Hepatocyte (in vitro differentiated cells): ENCODE data around the gene TTR. TPM values are rescaled to one million over a fixed set of nuclear protein-coding genes. Genes with fewer than 3 reads are reported as not detected.

Experiments used
- DNase-seq: peaks from one replicate; pipeline ENCODE4 v3.0.0-alpha.2; 2016; ENCODE audit warnings: low spot score
- H2AFZ ChIP-seq: fragments of 200-600 bp; sonication (generic); 2 replicates; pipeline ENCODE4 v1.6.0; 2016; ENCODE audit warnings: antibody characterized with exemption, mild to moderate bottlenecking
- H3K27ac ChIP-seq: fragments of 200-600 bp; sonication (generic); 2 replicates; pipeline ENCODE4 v1.5.1; 2016; ENCODE audit warnings: mild to moderate bottlenecking
- H3K27me3 ChIP-seq: fragments of 200-600 bp; sonication (generic); 2 replicates; pipeline ENCODE4 v1.6.1; 2016
- H3K36me3 ChIP-seq: fragments of 200-600 bp; sonication (generic); replicated peaks from 2 replicates; pipeline ENCODE4 v1.5.1; 2016; ENCODE audit warnings: low read depth; ENCODE audit not compliant: insufficient read depth
- H3K4me1 ChIP-seq: fragments of 200-600 bp; sonication (generic); 2 replicates; pipeline ENCODE4 v1.5.1; 2016; ENCODE audit warnings: mild to moderate bottlenecking, moderate library complexity; ENCODE audit not compliant: insufficient read depth
- H3K4me2 ChIP-seq: fragments of 200-600 bp; sonication (generic); 2 replicates; pipeline ENCODE4 v1.6.0; 2016
- H3K4me3 ChIP-seq: fragments of 200-600 bp; sonication (generic); 2 replicates; pipeline ENCODE4 v1.5.1; 2016; ENCODE audit warnings: mild to moderate bottlenecking
- H3K79me2 ChIP-seq: fragments of 200-600 bp; sonication (generic); 2 replicates; pipeline ENCODE4 v1.6.0; 2017; ENCODE audit warnings: mild to moderate bottlenecking
- H3K9me2 ChIP-seq: fragments of 200-600 bp; sonication (generic); replicated peaks from 2 replicates; pipeline ENCODE4 v1.6.0; 2017; ENCODE audit warnings: mild to moderate bottlenecking; ENCODE audit not compliant: insufficient read depth
- H3K9me3 ChIP-seq: fragments of 200-600 bp; sonication (generic); 2 replicates; pipeline ENCODE4 v1.5.1; 2016; ENCODE audit warnings: low read depth, mild to moderate bottlenecking
- H4K20me1 ChIP-seq: fragments of 200-600 bp; sonication (generic); 2 replicates; pipeline ENCODE4 v1.6.0; 2016; ENCODE audit warnings: mild to moderate bottlenecking; ENCODE audit not compliant: insufficient read depth, poor library complexity, severe bottlenecking
- CTCF ChIP-seq: fragments of 200-600 bp; sonication (generic); IDR thresholded peaks from 2 replicates; pipeline ENCODE4 v1.5.1; 2016; ENCODE audit warnings: antibody characterized with exemption, mild to moderate bottlenecking; ENCODE audit not compliant: poor library complexity
- EZH2 ChIP-seq: fragments of 200-600 bp; sonication (generic); IDR thresholded peaks from 2 replicates; pipeline ENCODE4 v1.6.1; 2016; ENCODE audit warnings: antibody characterized with exemption, mild to moderate bottlenecking, borderline replicate concordance
- EZH2phosphoT487 ChIP-seq: fragments of 200-600 bp; sonication (generic); IDR thresholded peaks from one replicate; pipeline ENCODE4 v1.6.1; 2018; ENCODE audit warnings: antibody characterized with exemption, mild to moderate bottlenecking, low read depth, moderate library complexity; ENCODE audit not compliant: unreplicated experiment, severe bottlenecking
- WGBS: methylation state at CpG from one replicate; pipeline ENCODE4 v1.1.6; 2016; ENCODE audit warnings: low lambda C conversion rate; ENCODE audit errors: missing lambda C conversion rate; 5-methylcytosine and 5-hydroxymethylcytosine counted together
- polyA plus RNA-seq: library from polyadenylated mRNA; unstranded; fragments of >200 nt; fragmentation: Nextera tagmentation; extraction: Ambion mirVana; gene quantifications from 2 replicates; pipeline ENCODE4 v1.2.1, GENCODE V29; 2016
- total RNA-seq: library from RNA; depleted of rRNA; stranded (reverse); fragments of >200 nt; gene quantifications from 2 replicates; pipeline ENCODE4 v1.2.3, GENCODE V29; 2014

The TTR gene
- total and polyA plus RNA-seq, 2 experiments from 2014 or later = 2,638 to 4,943 TPM

GRCh38 chr18:31573051-31573450 lies 18.6 kb upstream of the TTR start:
- Histone ChIP-seq H3K79me2 (no peaks in the 10 kb centered on the region), H3K36me3 (no peaks in the 10 kb centered on the region), H3K9me3 (no peaks in the 10 kb centered on the region), H4K20me1 (no peaks in the 10 kb centered on the region), H2AFZ (no peak overlapping the region), H3K4me3 (no peak overlapping the region), H3K27me3 (no peaks in the 10 kb centered on the region), H3K4me2 (no peak overlapping the region), H3K27ac (peak overlapping the region; percentile 45), H3K4me1 (peaks cover 7% of the 10 kb centered on the region), H3K9me2 (no peaks in the 10 kb centered on the region)
- WGBS = 63% methylated on average over 3 of the region's 3 CpGs
- peak; percentile 39 for DNase-seq
- TF ChIP-seq EZH2phosphoT487 (no peak), EZH2 (no peak), CTCF (no peak)

GRCh38 chr18:31574359-31574758 lies 17.3 kb upstream of the TTR start:
- no peak for TF ChIP-seq EZH2phosphoT487
- TF ChIP-seq CTCF = no peak
- no peaks in the 10 kb centered on the region for H3K9me2 ChIP-seq
- no peaks in the 10 kb centered on the region for H3K27me3 ChIP-seq
- no peak overlapping the region for H3K4me2 ChIP-seq
- no peaks in the 10 kb centered on the region for H4K20me1 ChIP-seq
- H2AFZ ChIP-seq = no peak overlapping the region
- H3K79me2 ChIP-seq = no peaks in the 10 kb centered on the region
- no peak for DNase-seq
- H3K27ac ChIP-seq = no peak overlapping the region
- no peaks in the 10 kb centered on the region for H3K36me3 ChIP-seq
- WGBS = 88% methylated on average over 1 of the region's 1 CpG
- peaks cover 7% of the 10 kb centered on the region for H3K4me1 ChIP-seq
- no peaks in the 10 kb centered on the region for H3K9me3 ChIP-seq
- no peak overlapping the region for H3K4me3 ChIP-seq

- Histone ChIP-seq H4K20me1 (no peaks in the 10 kb centered on the region), H3K27ac (no peak overlapping the region), H3K79me2 (no peaks in the 10 kb centered on the region), H3K9me2 (no peaks in the 10 kb centered on the region), H3K27me3 (no peaks in the 10 kb centered on the region), H2AFZ (no peak overlapping the region), H3K4me1 (peaks cover 7% of the 10 kb centered on the region), H3K4me3 (no peak overlapping the region), H3K4me2 (no peak overlapping the region), H3K9me3 (no peaks in the 10 kb centered on the region), H3K36me3 (no peaks in the 10 kb centered on the region)
- 74% methylated on average over 3 of the region's 3 CpGs for WGBS
- DNase-seq = no peak
- TF ChIP-seq EZH2 (no peak), CTCF (no peak), EZH2phosphoT487 (no peak)
Measured at GRCh38 chr18:31575515-31576257, 16.0 kb upstream of the TTR start.

GRCh38 chr18:31576670-31577069 lies 15.0 kb upstream of the TTR start:
- no peak overlapping the region for H3K4me3 ChIP-seq
- H3K36me3 ChIP-seq = no peaks in the 10 kb centered on the region
- H3K27me3 ChIP-seq = no peaks in the 10 kb centered on the region
- 58% methylated on average over 4 of the region's 4 CpGs for WGBS
- DNase-seq = no peak
- H3K9me3 ChIP-seq = no peaks in the 10 kb centered on the region
- peaks cover 7% of the 10 kb centered on the region for H3K4me1 ChIP-seq
- H3K4me2 ChIP-seq = no peak overlapping the region
- no peak overlapping the region for H2AFZ ChIP-seq
- H3K27ac ChIP-seq = no peak overlapping the region
- no peaks in the 10 kb centered on the region for H4K20me1 ChIP-seq
- H3K79me2 ChIP-seq = no peaks in the 10 kb centered on the region
- no peak for TF ChIP-seq CTCF
- no peak for TF ChIP-seq EZH2
- no peak for TF ChIP-seq EZH2phosphoT487
- H3K9me2 ChIP-seq = no peaks in the 10 kb centered on the region
